BE2C (cell line): ENCODE measurements around the gene ANKRD28.
"Not testable (repeated sequence)": the region's sequence is repeated elsewhere in the genome, so short reads cannot be mapped to it uniquely, and the experiment has no call there.

ENCODE experiments used
- DNase-seq: peaks from one replicate; pipeline ENCODE4 v3.0.0-alpha.2; 2020
- H3K27me3 ChIP-seq: fragments of 250-450 bp; sonication (Bioruptor Pico); 2 replicates; pipeline ENCODE4 v1.5.1; 2020; ENCODE audit warnings: mild to moderate bottlenecking
- H3K36me3 ChIP-seq: fragments of 250-450 bp; sonication (Bioruptor Pico); 2 replicates; pipeline ENCODE4 v1.5.1; 2020; ENCODE audit warnings: mild to moderate bottlenecking
- H3K4me1 ChIP-seq: fragments of 250-450 bp; sonication (Bioruptor Pico); 2 replicates; pipeline ENCODE4 v1.5.1; 2020
- H3K4me3 ChIP-seq: 2 replicates; pipeline ENCODE4 v1.5.1; 2011; ENCODE audit warnings: low read depth, low read length
- H3K9me3 ChIP-seq: fragments of 250-450 bp; sonication (Bioruptor Pico); 2 replicates; pipeline ENCODE4 v1.5.1; 2020
- CTCF ChIP-seq: IDR thresholded peaks from 2 replicates; pipeline ENCODE4 v1.5.1; 2012; ENCODE audit warnings: mild to moderate bottlenecking, low read depth, low read length

The ANKRD28 gene

DNA sequence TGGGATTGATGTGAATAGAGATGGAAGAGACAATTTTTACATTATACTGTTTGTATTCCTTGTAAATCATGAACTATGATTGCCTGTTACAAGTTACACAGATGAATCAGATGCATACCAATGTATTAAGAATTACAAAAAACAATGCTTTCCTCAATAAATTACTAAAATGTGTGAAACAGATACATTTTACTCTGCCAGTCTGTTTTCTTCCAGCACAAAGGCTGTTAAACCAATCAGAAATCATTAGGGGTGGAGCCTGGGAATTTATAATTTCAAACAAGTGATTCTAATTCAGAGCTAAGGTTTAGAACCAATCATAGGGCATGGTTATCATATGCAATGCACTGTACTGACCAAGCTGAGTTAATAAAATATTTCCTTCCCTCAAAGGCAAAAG lies 21.8 kb upstream of the ANKRD28 start:
- Histone ChIP-seq H3K27me3 (no peaks in the 10 kb centered on the region), H3K4me3 (no peak overlapping the region), H3K4me1 (no peaks in the 10 kb centered on the region), H3K9me3 (no peaks in the 10 kb centered on the region), H3K36me3 (no peaks in the 10 kb centered on the region)
- no peak for TF ChIP-seq CTCF
- no peak for DNase-seq

DNA sequence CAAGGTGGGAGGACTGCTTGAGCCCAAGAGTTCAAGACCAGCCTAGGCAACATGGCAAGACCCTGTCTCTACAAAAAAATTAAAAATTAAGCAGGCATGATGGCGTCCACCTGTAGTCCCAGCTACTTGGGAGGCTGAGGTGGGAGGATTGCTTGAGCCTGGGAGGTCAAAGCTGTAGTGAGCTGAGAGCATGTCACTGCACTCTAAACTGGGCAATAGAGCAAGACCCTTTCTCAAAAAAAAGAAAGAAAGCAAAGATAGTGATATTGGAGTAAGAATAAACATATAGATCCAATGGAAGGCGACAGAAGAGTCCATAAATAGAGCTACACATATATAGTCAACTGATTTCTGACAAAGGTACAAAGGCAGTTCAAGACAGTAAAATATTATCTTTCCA lies 21.3 kb upstream of the ANKRD28 start:
- Histone ChIP-seq H3K9me3 (no peaks in the 10 kb centered on the region), H3K4me3 (no peak overlapping the region), H3K36me3 (no peaks in the 10 kb centered on the region), H3K4me1 (no peaks in the 10 kb centered on the region), H3K27me3 (no peaks in the 10 kb centered on the region)
- no peak for TF ChIP-seq CTCF
- DNase-seq, result no peak

DNA sequence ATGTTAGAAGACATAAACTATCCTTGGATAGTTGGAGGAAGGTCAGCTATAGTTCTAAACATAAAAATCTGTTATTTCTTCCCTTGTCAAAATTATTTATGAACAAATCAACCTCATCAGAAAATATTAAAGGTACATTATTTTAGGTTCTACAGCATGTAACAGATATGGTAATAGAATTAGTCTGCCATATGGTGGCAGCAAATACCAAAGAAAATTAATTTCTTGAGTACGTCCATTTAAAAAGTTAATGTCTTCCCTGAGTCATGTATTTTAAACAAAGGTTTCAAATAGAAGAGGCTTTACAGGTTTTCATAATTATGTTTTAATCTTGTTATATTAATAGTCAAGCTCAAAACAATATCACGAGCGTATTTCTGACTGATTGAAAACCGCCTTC lies 17.9 kb upstream of the ANKRD28 start:
- Histone ChIP-seq H3K4me3 (no peak overlapping the region), H3K27me3 (no peaks in the 10 kb centered on the region), H3K36me3 (no peaks in the 10 kb centered on the region), H3K9me3 (no peaks in the 10 kb centered on the region), H3K4me1 (no peaks in the 10 kb centered on the region)
- TF ChIP-seq CTCF, result peak; percentile 6; the same call in 1 of the 2 replicates
- DNase-seq, result no peak

DNA sequence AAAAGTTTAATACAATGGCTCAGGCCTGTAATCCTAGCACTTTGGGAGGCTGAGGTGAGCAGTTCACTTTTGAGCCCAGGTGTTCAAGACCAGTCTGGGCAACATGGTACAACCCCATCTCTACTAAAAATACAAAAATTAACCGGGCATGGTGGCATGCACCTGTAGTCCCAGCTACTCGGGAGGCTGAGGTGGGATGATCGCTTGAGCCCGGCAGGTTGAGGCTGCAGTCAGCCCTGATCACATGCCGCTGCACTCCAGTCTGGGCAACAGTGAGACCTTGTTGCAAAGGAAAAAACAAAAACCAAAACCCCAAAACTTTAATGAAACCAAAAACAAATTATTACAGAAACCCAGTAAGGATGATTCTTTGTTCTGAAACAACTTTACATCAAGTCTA lies 15.3 kb upstream of the ANKRD28 start:
- DNase-seq, H3K4me1 ChIP-seq, H3K9me3 ChIP-seq, H3K4me3 ChIP-seq, H3K27me3 ChIP-seq, H3K36me3 ChIP-seq: not testable (repeated sequence)

GRCh38 chr3:15812183-15812582 lies 14.4 kb upstream of the ANKRD28 start:
- Histone ChIP-seq H3K27me3 (no peaks in the 10 kb centered on the region), H3K4me1 (no peaks in the 10 kb centered on the region), H3K4me3 (no peak overlapping the region), H3K9me3 (no peaks in the 10 kb centered on the region), H3K36me3 (no peaks in the 10 kb centered on the region)
- DNase-seq, result no peak
- TF ChIP-seq CTCF, result no peak; the same call in 1 of the 2 replicates

GRCh38 chr3:15810702-15811101 lies 12.9 kb upstream of the ANKRD28 start:
- Histone ChIP-seq H3K27me3 (no peaks in the 10 kb centered on the region), H3K9me3 (no peaks in the 10 kb centered on the region), H3K4me1 (no peaks in the 10 kb centered on the region), H3K36me3 (no peaks in the 10 kb centered on the region), H3K4me3 (no peak overlapping the region)
- no peak for TF ChIP-seq CTCF
- DNase-seq, result no peak

GRCh38 chr3:15809313-15809712 lies 11.5 kb upstream of the ANKRD28 start:
- Histone ChIP-seq H3K4me3 (no peak overlapping the region), H3K36me3 (no peaks in the 10 kb centered on the region), H3K9me3 (no peaks in the 10 kb centered on the region), H3K4me1 (no peaks in the 10 kb centered on the region), H3K27me3 (no peaks in the 10 kb centered on the region)
- DNase-seq, result no peak
- no peak for TF ChIP-seq CTCF
